Measurements from ENCODE around the gene SDK1. TPM values are rescaled to one million over a fixed set of nuclear protein-coding genes. Genes with fewer than 3 reads are reported as not detected.

Gene SDK1
- total and polyA plus RNA-seq, 10 of the 15 experiments (the other 5 are each of a cell fraction or from before 2014, with no cell fraction given): 0.14 to 0.33 TPM; not detected in 8

- no peaks in the 10 kb centered on the region for H4K20me1 ChIP-seq (ENCODE audit: control insufficient read depth, insufficient read depth)
- FAIRE-seq (no peak), DNase-seq (ENCODE audit: low read depth, low spot score) (no peak), ATAC-seq (no peak)
- no peak overlapping the region for H3K4me3 ChIP-seq
- intact Hi-C loops (cut with micrococcal nuclease; ENCODE audit: unreplicated experiment): no loop called here
- in situ Hi-C loops (cut with MboI): loop anchor here (10.0 kb wide), 1 partner anchor 58 kb away; no protein-coding TSS in a partner anchor
- no peak overlapping the region for H3K9ac ChIP-seq (ENCODE audit: control insufficient read depth, insufficient read depth, low read length)
- no TSS peak for BruUV-seq (replicated peaks)
- POLR2A ChIA-PET: no interaction called here
- H3K4me1 ChIP-seq (ENCODE audit: control insufficient read depth, insufficient read depth, low read length): no peaks in the 10 kb centered on the region
- SMC1A ChIA-PET (ENCODE audit: uncharacterized antibody, unreplicated experiment): no interaction called here
- H3K9me3 ChIP-seq (replicated peaks; ENCODE audit: control insufficient read depth, insufficient read depth, low read length): no peaks in the 10 kb centered on the region; the same call in 2 of the 3 replicates
- no peak overlapping the region for H3K4me2 ChIP-seq (ENCODE audit: control insufficient read depth, insufficient read depth)
- H2AFZ ChIP-seq (ENCODE audit: control insufficient read depth, low read depth, low read length): no peak overlapping the region
- no peaks in the 10 kb centered on the region for H3K79me2 ChIP-seq (ENCODE audit: control insufficient read depth, insufficient read depth, low read length)
- CTCF ChIA-PET: no interaction called here
- 0% methylated on average over 1 of the region's 1 CpG for WGBS (ENCODE audit: insufficient coverage, insufficient replicate concordance, low lambda C conversion rate, missing lambda C conversion rate)
- no peaks in the 10 kb centered on the region for H3K36me3 ChIP-seq (ENCODE audit: control insufficient read depth in 2 of 2, insufficient read depth in 2 of 2, low read length in 1 of 2)
- RAD21 ChIA-PET (ENCODE audit: unreplicated experiment): no interaction called here
- no peaks in the 10 kb centered on the region for H3K27me3 ChIP-seq (replicated peaks in 1 of 2; ENCODE audit: control insufficient read depth in 2 of 2, insufficient read depth in 2 of 2, low read length in 1 of 2)
- TF ChIP-seq MAX (IDR thresholded peaks at IDR 0.05; ENCODE audit: low read depth, low read length): no peak
- TF ChIP-seq CEBPB (IDR thresholded peaks at IDR 0.05; ENCODE audit: borderline replicate concordance in 1 of 2, low read depth in 2 of 2, low read length in 2 of 2): no peak
- TF ChIP-seq SMARCA5 (IDR thresholded peaks at IDR 0.05): no peak
- TF ChIP-seq ZSCAN29 (IDR thresholded peaks at IDR 0.05): no peak
- no peak for TF ChIP-seq SUZ12 (IDR thresholded peaks at IDR 0.05; ENCODE audit: unreplicated experiment)
- TF ChIP-seq TBL1XR1 (IDR thresholded peaks at IDR 0.05; ENCODE audit: low read depth, low read length): no peak
- TF ChIP-seq NFYA (IDR thresholded peaks at IDR 0.05; ENCODE audit: borderline replicate concordance, low read depth, low read length): no peak
- no peak overlapping the region for H3K27ac ChIP-seq (ENCODE audit: control insufficient read depth, insufficient read depth)
Measured at GRCh38 chr7:4057289-4057616, 756.2 kb downstream of the SDK1 start.

- FAIRE-seq: no peak
- DNase-seq (ENCODE audit: low read depth, low spot score): no peak
- ATAC-seq: no peak
- CTCF ChIA-PET: no interaction called here
- H3K9me3 ChIP-seq (replicated peaks; ENCODE audit: control insufficient read depth, insufficient read depth, low read length): no peaks in the 10 kb centered on the region; the same call in 2 of the 3 replicates
- in situ Hi-C loops (cut with MboI) (loop anchor here (10.0 kb wide), 1 partner anchor 57 kb away; no protein-coding TSS in a partner anchor), intact Hi-C loops (cut with micrococcal nuclease; ENCODE audit: unreplicated experiment) (no loop called here)
- TF ChIP-seq ZNF622 (IDR thresholded peaks at IDR 0.05): no peak
- TF ChIP-seq PRDM15 (CRISPR knock-in tag; IDR thresholded peaks at IDR 0.05): no peak
- no peak for TF ChIP-seq MAX (IDR thresholded peaks at IDR 0.05; ENCODE audit: low read depth, low read length)
- TF ChIP-seq POLR2AphosphoS2 (IDR thresholded peaks at IDR 0.05; ENCODE audit: low read depth, low read length): no peak
- TF ChIP-seq MXI1 (IDR thresholded peaks at IDR 0.05; ENCODE audit: low read depth, low read length): no peak
- TF ChIP-seq TCF3 (IDR thresholded peaks at IDR 0.05; ENCODE audit: borderline replicate concordance, insufficient read depth, low read depth, low read length): no peak
- TF ChIP-seq ZSCAN29 (IDR thresholded peaks at IDR 0.05): no peak
- H3K27ac ChIP-seq (ENCODE audit: control insufficient read depth, insufficient read depth): no peak overlapping the region
- no TSS peak for BruUV-seq (replicated peaks)
- H2AFZ ChIP-seq (ENCODE audit: control insufficient read depth, low read depth, low read length): no peak overlapping the region
- no peaks in the 10 kb centered on the region for H3K79me2 ChIP-seq (ENCODE audit: control insufficient read depth, insufficient read depth, low read length)
- no peak overlapping the region for H3K9ac ChIP-seq (ENCODE audit: control insufficient read depth, insufficient read depth, low read length)
- SMC1A ChIA-PET (ENCODE audit: uncharacterized antibody, unreplicated experiment): no interaction called here
- H3K4me1 ChIP-seq (ENCODE audit: control insufficient read depth, insufficient read depth, low read length): no peaks in the 10 kb centered on the region
- no peaks in the 10 kb centered on the region for H4K20me1 ChIP-seq (ENCODE audit: control insufficient read depth, insufficient read depth)
- POLR2A ChIA-PET: no interaction called here
- RAD21 ChIA-PET (ENCODE audit: unreplicated experiment): no interaction called here
- no peak overlapping the region for H3K4me3 ChIP-seq
- H3K36me3 ChIP-seq (ENCODE audit: control insufficient read depth in 2 of 2, insufficient read depth in 2 of 2, low read length in 1 of 2): no peaks in the 10 kb centered on the region
- H3K4me2 ChIP-seq (ENCODE audit: control insufficient read depth, insufficient read depth): no peak overlapping the region
- H3K27me3 ChIP-seq (replicated peaks in 1 of 2; ENCODE audit: control insufficient read depth in 2 of 2, insufficient read depth in 2 of 2, low read length in 1 of 2): no peaks in the 10 kb centered on the region
- 58% methylated on average over 1 of the region's 1 CpG for WGBS (ENCODE audit: insufficient coverage, insufficient replicate concordance, low lambda C conversion rate, missing lambda C conversion rate)
Measured at GRCh38 chr7:4058158-4058557, 757.1 kb downstream of the SDK1 start.

Data from GM12878 (cell line).